Fibroblast of pulmonary artery (primary cell): ENCODE results near the gene GPR141.

Experiments used
- DNase-seq: peaks from one replicate; pipeline ENCODE4 v3.0.0-alpha.2; 2010; ENCODE audit warnings: low read depth
- H3K4me3 ChIP-seq: replicated peaks from 2 replicates; pipeline ENCODE4 v1.5.1; 2011; ENCODE audit warnings: low read depth, mild to moderate bottlenecking, control low read depth, low read length, moderate library complexity
- CTCF ChIP-seq: IDR thresholded peaks from 2 replicates; pipeline ENCODE4 v1.5.1; 2011; ENCODE audit warnings: mild to moderate bottlenecking, control low read depth, low read length, inconsistent platforms; ENCODE audit errors: missing control alignments

GPR141 gene

DNA sequence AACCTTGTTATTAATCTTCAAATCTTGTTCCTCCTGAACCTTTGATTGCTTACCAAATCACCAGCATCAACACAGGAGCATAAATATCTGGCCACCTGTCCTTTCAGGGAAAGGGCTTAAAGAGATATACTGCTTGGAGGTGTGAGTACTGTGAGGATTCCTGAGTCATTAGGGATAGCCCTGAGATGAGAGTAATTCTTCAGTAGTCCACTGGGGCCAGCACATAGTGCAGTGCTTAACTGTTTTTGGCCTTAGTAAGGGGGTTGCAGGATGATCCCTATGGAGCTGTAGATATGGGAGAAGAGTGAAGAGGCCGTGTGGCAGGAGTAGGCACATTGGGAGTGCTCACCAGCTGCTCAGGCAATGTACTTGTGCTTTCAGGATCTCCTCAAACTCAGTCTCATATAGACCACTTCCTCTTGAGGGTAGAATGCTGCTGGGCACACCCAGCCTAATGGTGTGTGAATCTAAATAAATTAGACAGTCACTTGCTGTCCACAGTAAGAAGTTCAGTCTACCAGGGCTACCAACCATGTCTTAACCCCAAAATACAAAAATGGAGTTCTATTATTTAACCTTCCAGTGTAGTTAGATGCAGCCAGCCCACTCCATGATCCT is 26.5 kb upstream of the GPR141 start:
- DNase-seq, result no peak
- no peak overlapping the region for H3K4me3 ChIP-seq
- no peak for TF ChIP-seq CTCF

DNA sequence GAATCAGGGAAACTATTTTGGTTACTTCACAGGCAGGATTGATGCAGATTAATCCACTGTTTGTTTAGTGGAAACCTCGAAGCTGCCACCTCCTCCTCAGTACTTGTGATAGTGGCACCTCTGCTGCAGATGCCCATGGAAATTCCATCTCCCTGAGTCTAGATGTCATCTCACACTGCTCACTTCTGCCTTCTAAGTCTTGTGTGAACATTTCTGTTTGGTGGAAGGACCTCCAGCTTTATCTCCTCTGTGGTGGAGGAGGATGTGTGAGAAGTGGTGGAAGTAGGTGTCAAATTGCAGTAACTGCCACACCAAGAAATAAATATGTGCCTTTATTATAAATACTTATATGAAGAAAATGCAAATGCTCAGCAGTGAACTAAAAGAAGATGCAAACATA is 25.8 kb upstream of the GPR141 start:
- no peak for DNase-seq

DNA sequence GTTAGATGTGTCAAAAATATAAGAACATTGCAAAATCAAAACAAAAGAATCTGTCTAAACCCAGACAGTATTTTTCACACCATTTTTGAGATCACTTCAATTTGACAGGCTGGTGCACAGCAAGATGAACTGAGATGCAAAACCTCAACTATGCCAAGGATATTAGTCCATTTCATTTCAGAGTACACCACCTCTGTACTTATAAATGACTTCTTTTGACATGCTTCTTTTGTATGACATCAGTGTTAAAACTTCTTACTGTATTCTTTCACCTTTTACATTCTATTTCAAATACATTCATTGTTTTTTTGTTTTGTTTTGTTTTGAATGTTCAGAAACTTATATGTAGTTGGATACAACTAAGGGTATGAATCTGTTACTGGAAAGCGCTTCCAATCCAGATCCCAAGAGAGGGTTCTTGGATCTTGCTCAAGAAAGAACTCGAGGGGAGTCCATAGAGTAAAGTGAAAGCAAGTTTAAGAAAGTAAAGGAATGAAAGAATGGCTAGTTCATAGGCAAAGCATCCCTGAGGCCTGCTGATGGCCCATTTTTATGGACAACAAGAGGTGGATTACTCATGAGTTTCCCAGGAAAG is 23.5 kb upstream of the GPR141 start:
- no peak for TF ChIP-seq CTCF
- no peak overlapping the region for H3K4me3 ChIP-seq
- DNase-seq, result no peak

More for the DNA sequence above, 25.8 kb upstream of the GPR141 start:
- no peak for TF ChIP-seq CTCF
- H3K4me3 ChIP-seq, result no peak overlapping the region

GRCh38 chr7:37660614-37661013 is 23.0 kb upstream of the GPR141 start:
- H3K4me3 ChIP-seq, result no peak overlapping the region
- no peak for DNase-seq
- TF ChIP-seq CTCF, result no peak

DNA sequence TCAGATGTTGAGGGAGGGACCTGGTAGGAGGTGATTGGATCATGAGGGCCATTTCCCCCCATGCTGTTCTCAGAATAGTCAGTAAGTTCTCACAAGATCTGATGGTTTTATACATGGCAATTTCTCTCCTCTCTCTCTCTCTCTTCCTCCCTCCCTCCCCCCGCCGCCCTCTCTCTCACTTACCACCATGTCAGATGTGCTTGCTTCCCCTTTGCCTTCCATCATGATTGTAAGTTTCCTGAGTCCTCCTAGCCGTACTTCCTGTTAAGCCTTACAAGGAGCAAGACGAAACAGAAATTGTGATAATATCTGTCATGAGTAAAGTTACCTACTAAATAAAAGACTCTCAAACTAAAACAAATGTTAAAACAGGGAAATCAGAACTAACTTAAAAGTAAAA is 19.9 kb upstream of the GPR141 start:
- H3K4me3 ChIP-seq, result no peak overlapping the region
- TF ChIP-seq CTCF, result no peak
- no peak for DNase-seq

DNA sequence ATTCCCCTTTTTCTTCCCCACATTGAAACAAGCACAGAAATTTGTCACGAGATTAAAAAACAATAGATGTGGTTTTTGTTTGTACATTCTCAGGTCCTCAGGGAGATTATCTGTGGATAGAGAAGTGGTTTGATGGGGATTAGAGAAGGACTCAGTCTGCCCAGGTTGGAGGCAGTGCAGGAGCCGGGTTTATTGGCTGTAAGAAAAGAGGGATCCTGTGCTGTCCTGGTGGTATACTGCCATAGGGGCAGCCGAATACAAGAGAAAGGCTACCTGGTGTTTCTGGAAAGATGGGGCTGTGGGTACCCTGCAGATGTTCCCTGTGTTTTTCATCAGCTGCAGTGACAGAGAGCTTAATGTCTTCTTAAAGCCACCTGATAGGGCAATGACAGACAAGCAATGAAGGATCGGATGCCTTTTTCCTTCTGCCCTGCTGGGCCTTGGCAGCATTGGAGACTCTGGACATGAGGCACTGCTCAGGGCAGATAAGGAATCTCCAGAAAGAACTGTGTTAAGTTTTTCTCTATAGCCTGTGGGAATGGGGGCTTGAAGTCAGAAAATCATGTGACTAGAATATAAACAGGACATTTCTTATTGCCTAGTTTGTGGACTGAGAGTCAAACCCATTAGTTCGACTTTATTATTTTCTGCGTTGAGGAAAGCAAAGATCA is 18.1 kb upstream of the GPR141 start:
- H3K4me3 ChIP-seq, result no peak overlapping the region
- no peak for DNase-seq
- TF ChIP-seq CTCF, result no peak
